ENCODE data around the gene PRLH.

GRCh38 chr2:237604960-237605359 lies 38.6 kb downstream of the PRLH start:
- TF ChIP-seq CTCF (IDR thresholded peaks at IDR 0.05) (peak in 2 of 4 experiments; percentile 27 to 49), POLR2AphosphoS5 (IDR thresholded peaks at IDR 0.05) (no peak)

All from gastroesophageal sphincter (tissue), 3 donors.